CD14-positive monocyte (primary cell): ENCODE data around the gene NACA2. TPM values are rescaled to one million over a fixed set of nuclear protein-coding genes. Genes with fewer than 3 reads are reported as not detected.

Experiments
- DNase-seq, 3 donors: peaks; one replicate each; pipeline ENCODE4 v3.0.0-alpha.2; 2011 to 2022
- H2AFZ ChIP-seq: 2 replicates; pipeline ENCODE4 v1.6.0; 2012; ENCODE audit warnings: mild to moderate bottlenecking, low read depth, low read length, inconsistent platforms; ENCODE audit not compliant: insufficient read depth, poor library complexity, severe bottlenecking
- H3K27ac ChIP-seq, 2 donors: 1 replicate in 1 of 2; 2 replicates in 1 of 2; pipeline ENCODE4 v1.5.1; 2012 to 2013; ENCODE audit warnings: low read length in 2 of 2, control low read depth in 1 of 2, inconsistent platforms in 1 of 2, low read depth in 1 of 2, mild to moderate bottlenecking in 1 of 2
- H3K27me3 ChIP-seq, 2 donors: one replicate each; pipeline versions ENCODE4 v1.6.0 to v1.6.1; 2011 to 2013; ENCODE audit warnings: low read length in 2 of 2; ENCODE audit not compliant: control insufficient read depth in 2 of 2, insufficient read depth in 2 of 2
- H3K36me3 ChIP-seq, 2 donors: replicated peaks in 1 of 2; 1 replicate in 1 of 2; 2 replicates in 1 of 2; pipeline versions ENCODE4 v1.5.1 to v1.6.1; 2012 to 2013; ENCODE audit warnings: low read length in 2 of 2, control low read depth in 1 of 2, inconsistent platforms in 1 of 2, mild to moderate bottlenecking in 1 of 2; ENCODE audit not compliant: insufficient read depth in 2 of 2, control insufficient read depth in 1 of 2
- H3K4me1 ChIP-seq, 2 donors: 1 replicate in 1 of 2; 2 replicates in 1 of 2; pipeline versions ENCODE4 v1.5.1 to v1.6.1; 2012 to 2013; ENCODE audit warnings: low read length in 2 of 2, control low read depth in 1 of 2, inconsistent platforms in 1 of 2, mild to moderate bottlenecking in 1 of 2, moderate library complexity in 1 of 2; ENCODE audit not compliant: insufficient read depth in 2 of 2, control insufficient read depth in 1 of 2
- H3K4me2 ChIP-seq: replicated peaks from 2 replicates; pipeline ENCODE3; 2012; ENCODE audit warnings: low read length, moderate library complexity, mild to moderate bottlenecking; ENCODE audit not compliant: poor library complexity, severe bottlenecking; ENCODE audit errors: extremely low read depth
- H3K4me3 ChIP-seq, 3 experiments: fragments of 200-600 bp in 1 of 3; sonication (generic) in 1 of 3; replicated peaks in 1 of 3; 1 replicate in 2 of 3; 2 replicates in 1 of 3; pipeline ENCODE4 v1.5.1; 2011 to 2013; ENCODE audit warnings: low read length in 3 of 3, mild to moderate bottlenecking in 3 of 3, control low read depth in 2 of 3, low read depth in 2 of 3, inconsistent platforms in 1 of 3, moderate library complexity in 1 of 3
- H3K79me2 ChIP-seq: 2 replicates; pipeline ENCODE4 v1.6.0; 2012; ENCODE audit warnings: mild to moderate bottlenecking, control low read depth, inconsistent platforms, low read length, moderate library complexity; ENCODE audit not compliant: insufficient read depth
- H3K9ac ChIP-seq: 2 replicates; pipeline ENCODE4 v1.6.0; 2017; ENCODE audit warnings: low read length, mild to moderate bottlenecking; ENCODE audit not compliant: insufficient read depth, poor library complexity, severe bottlenecking
- H3K9me3 ChIP-seq, 2 donors: replicated peaks in 1 of 2; 1 replicate in 1 of 2; 2 replicates in 1 of 2; pipeline versions ENCODE4 v1.5.1 to v1.6.1; 2012 to 2013; ENCODE audit warnings: low read length in 2 of 2, control low read depth in 1 of 2; ENCODE audit not compliant: control insufficient read depth in 1 of 2, insufficient read depth in 1 of 2
- H4K20me1 ChIP-seq: 2 replicates; pipeline ENCODE4 v1.6.0; 2012; ENCODE audit warnings: mild to moderate bottlenecking, low read length, control low read depth, moderate library complexity; ENCODE audit not compliant: insufficient read depth
- H3K27ac Mint-ChIP-seq, 7 donors: one replicate each; pipeline ENCODE4 v1.8.0; 2020; ENCODE audit warnings: mild to moderate bottlenecking in 7 of 7, mixed read lengths in 7 of 7, moderate library complexity in 6 of 7, inconsistent platforms in 2 of 7
- H3K27me3 Mint-ChIP-seq, 3 donors: one replicate each; pipeline ENCODE4 v1.8.0; 2021 to 2022; ENCODE audit warnings: low read depth in 3 of 3, mild to moderate bottlenecking in 3 of 3, mixed read lengths in 3 of 3, moderate library complexity in 3 of 3, inconsistent platforms in 1 of 3
- H3K36me3 Mint-ChIP-seq, 2 donors: one replicate each; pipeline ENCODE4 v1.8.0; 2020; ENCODE audit warnings: mixed read lengths in 2 of 2, inconsistent platforms in 1 of 2, mild to moderate bottlenecking in 1 of 2
- H3K4me1 Mint-ChIP-seq: one replicate; pipeline ENCODE4 v1.8.0; 2020; ENCODE audit warnings: mild to moderate bottlenecking, mixed read lengths
- H3K4me3 Mint-ChIP-seq, 2 donors: one replicate each; pipeline ENCODE4 v1.8.0; 2020; ENCODE audit warnings: mild to moderate bottlenecking in 2 of 2, mixed read lengths in 2 of 2, moderate library complexity in 1 of 2
- H3K9me3 Mint-ChIP-seq, 7 donors: one replicate each; pipeline ENCODE4 v1.8.0; 2020 to 2022; ENCODE audit warnings: mixed read lengths in 7 of 7, mild to moderate bottlenecking in 6 of 7, moderate library complexity in 6 of 7, inconsistent platforms in 2 of 7
- WGBS: methylation state at CpG from one replicate; pipeline ENCODE4 v1.1.5; 2013; ENCODE audit warnings: missing lambda C conversion rate; ENCODE audit not compliant: insufficient coverage; 5-methylcytosine and 5-hydroxymethylcytosine counted together
- intact Hi-C, 2 donors: fragments of 100-400 bp; cut with micrococcal nuclease; formaldehyde crosslinking; loops; one replicate each; pipeline versions ENCODE4 v1.15.0 to v1.15.1; 2023
- polyA plus RNA-seq, 3 donors: library from polyadenylated mRNA; depleted of rRNA in 1 of 3; unstranded in 2 of 3; stranded (reverse) in 1 of 3; fragments of 300-500 nt in 2 of 3; fragments of >200 nt in 1 of 3; fragmentation: Illumina TruSeq in 2 of 3; gene quantifications; 1 replicate in 2 of 3; 2 replicates in 1 of 3; pipeline ENCODE4 v1.2.3, GENCODE V29; 2012 to 2021
- TF ChIP-seq, protein P1 (sequence below): fragments of 200-600 bp; IDR thresholded peaks from one replicate; pipeline ENCODE4 v1.8.0; 2022; ENCODE audit warnings: antibody characterized with exemption, mild to moderate bottlenecking

The NACA2 gene
- polyA plus RNA-seq, 3 donors = not detected

DNA sequence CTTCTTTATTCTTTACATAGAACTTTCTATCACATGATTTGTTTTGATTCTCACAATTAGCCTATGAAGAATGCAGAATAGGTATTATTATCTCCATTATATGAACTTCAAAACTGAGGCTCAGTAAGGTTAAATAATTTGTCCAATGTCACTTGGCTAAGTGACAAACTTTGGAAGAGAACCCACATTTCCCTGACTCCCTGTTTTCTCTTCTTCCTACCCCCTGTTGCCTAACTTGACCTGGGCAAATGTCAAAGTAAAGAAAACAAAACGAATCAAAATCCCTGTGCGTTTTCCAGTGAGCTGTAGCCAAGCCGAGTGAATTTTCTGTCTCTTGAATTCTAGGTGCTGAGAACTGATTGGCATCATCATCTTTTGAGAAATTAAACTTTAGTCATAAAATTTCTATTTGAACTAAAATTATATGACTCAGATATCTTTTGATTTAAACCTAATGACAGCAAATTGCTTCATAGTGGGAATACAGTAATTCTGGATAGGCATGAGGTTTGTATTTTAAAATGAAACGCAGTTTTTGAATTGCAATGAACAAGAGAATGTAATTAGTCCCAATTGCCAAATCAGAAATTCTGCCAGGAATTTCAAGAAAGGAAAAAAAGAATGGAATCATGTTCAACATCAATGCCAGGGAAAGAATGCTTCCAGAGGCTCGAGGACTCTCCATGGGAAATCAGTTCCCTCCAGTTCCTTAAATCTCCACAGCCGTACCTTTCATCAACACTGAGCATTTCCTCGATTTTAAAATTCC, 4.6 kb upstream of the NACA2 start:
- H2AFZ ChIP-seq = no peak overlapping the region
- peaks cover 2 to 14% of the 10 kb centered on the region in 2 donors for H3K27me3 ChIP-seq
- intact Hi-C loops = no loop called here
- Mint-ChIP-seq H3K4me1 (no peaks in the 10 kb centered on the region), H3K4me3 (no peak overlapping the region), H3K27me3 (peaks cover 7 to 9% (median 8%) of the 10 kb centered on the region in 3 donors), H3K36me3 (no peaks in the 10 kb centered on the region), H3K27ac (no peak overlapping the region), H3K9me3 (peaks cover 0 to 1% (median 0%) of the 10 kb centered on the region in 7 donors)
- 100% methylated on average over 1 of the region's 7 CpGs for WGBS
- no peak overlapping the region for H3K4me3 ChIP-seq
- no peaks in the 10 kb centered on the region for H4K20me1 ChIP-seq
- H3K36me3 ChIP-seq = no peaks in the 10 kb centered on the region
- TF ChIP-seq, protein P1, sequence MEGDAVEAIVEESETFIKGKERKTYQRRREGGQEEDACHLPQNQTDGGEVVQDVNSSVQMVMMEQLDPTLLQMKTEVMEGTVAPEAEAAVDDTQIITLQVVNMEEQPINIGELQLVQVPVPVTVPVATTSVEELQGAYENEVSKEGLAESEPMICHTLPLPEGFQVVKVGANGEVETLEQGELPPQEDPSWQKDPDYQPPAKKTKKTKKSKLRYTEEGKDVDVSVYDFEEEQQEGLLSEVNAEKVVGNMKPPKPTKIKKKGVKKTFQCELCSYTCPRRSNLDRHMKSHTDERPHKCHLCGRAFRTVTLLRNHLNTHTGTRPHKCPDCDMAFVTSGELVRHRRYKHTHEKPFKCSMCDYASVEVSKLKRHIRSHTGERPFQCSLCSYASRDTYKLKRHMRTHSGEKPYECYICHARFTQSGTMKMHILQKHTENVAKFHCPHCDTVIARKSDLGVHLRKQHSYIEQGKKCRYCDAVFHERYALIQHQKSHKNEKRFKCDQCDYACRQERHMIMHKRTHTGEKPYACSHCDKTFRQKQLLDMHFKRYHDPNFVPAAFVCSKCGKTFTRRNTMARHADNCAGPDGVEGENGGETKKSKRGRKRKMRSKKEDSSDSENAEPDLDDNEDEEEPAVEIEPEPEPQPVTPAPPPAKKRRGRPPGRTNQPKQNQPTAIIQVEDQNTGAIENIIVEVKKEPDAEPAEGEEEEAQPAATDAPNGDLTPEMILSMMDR = no peak
- no peak overlapping the region for H3K9ac ChIP-seq
- no peak overlapping the region for H3K27ac ChIP-seq
- H3K4me1 ChIP-seq = no peaks in the 10 kb centered on the region
- H3K79me2 ChIP-seq = no peaks in the 10 kb centered on the region
- H3K4me2 ChIP-seq = no peak overlapping the region
- no peaks in the 10 kb centered on the region for H3K9me3 ChIP-seq
- no peak for DNase-seq

DNA sequence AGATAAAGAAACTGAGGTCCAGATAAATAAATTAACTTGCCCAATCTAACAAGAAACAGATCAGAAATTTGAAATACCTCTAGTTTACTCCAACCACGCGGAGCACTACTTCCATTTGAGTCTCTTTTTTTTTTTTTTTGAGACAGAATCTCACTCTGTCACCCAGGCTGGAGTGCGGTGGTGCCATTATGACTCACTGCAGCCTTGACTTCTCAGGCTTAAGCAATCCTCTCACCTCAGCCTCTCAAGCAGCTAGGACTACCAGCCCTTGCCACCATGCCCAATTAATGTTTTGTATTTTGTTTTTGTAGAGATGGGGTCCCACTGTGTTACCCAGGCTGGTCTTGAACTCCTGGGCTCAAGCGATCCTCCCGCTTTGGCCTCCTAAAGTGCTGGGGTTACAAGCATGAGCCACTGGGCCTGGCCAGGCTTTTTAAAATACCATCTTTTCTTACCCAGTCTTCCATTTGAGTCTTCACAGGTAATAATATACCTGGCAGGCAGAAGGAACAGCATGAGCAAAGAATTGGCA, 3.3 kb upstream of the NACA2 start:
- Histone ChIP-seq H3K36me3 (no peaks in the 10 kb centered on the region), H2AFZ (no peak overlapping the region), H3K9ac (no peak overlapping the region), H3K9me3 (no peaks in the 10 kb centered on the region), H4K20me1 (no peaks in the 10 kb centered on the region), H3K27ac (no peak overlapping the region), H3K4me2 (no peak overlapping the region), H3K79me2 (no peaks in the 10 kb centered on the region), H3K27me3 (peaks cover 2 to 12% of the 10 kb centered on the region in 2 donors), H3K4me1 (no peaks in the 10 kb centered on the region), H3K4me3 (no peak overlapping the region)
- no peaks in the 10 kb centered on the region for H3K36me3 Mint-ChIP-seq
- peaks cover 0 to 1% (median 0%) of the 10 kb centered on the region in 7 donors for H3K9me3 Mint-ChIP-seq
- intact Hi-C loops = no loop called here
- peaks cover 7 to 9% (median 8%) of the 10 kb centered on the region in 3 donors for H3K27me3 Mint-ChIP-seq
- no peaks in the 10 kb centered on the region for H3K4me1 Mint-ChIP-seq
- WGBS = 86% methylated on average over 4 of the region's 5 CpGs
- no peak overlapping the region for H3K4me3 Mint-ChIP-seq
- no peak for DNase-seq
- TF ChIP-seq, protein P1 = no peak
- no peak overlapping the region for H3K27ac Mint-ChIP-seq
